Right atrium auricular region (tissue), 2 donors: ENCODE measurements around the gene AKAP13. TPM values are rescaled to one million over a fixed set of nuclear protein-coding genes. Genes with fewer than 3 reads are reported as not detected.

Source experiments
- DNase-seq: peaks from one replicate; pipeline ENCODE4 v3.0.0-alpha.2; 2019; ENCODE audit warnings: low spot score
- H3K27ac ChIP-seq, 2 donors: fragments of 200-600 bp; sonication (generic); 1 replicate in 1 of 2; 2 replicates in 1 of 2; pipeline ENCODE4 v1.5.1; 2016 to 2019
- H3K27me3 ChIP-seq, 2 donors: fragments of 200-600 bp; sonication (generic); one replicate each; pipeline versions ENCODE4 v1.5.1 to v1.6.0; 2017 to 2019
- H3K36me3 ChIP-seq: fragments of 200-600 bp; sonication (generic); one replicate; pipeline ENCODE4 v1.5.1; 2016
- H3K4me1 ChIP-seq, 2 donors: fragments of 200-600 bp; sonication (generic); one replicate each; pipeline versions ENCODE4 v1.5.1 to v1.6.0; 2017 to 2019
- H3K4me3 ChIP-seq, 2 donors: fragments of 200-600 bp; sonication (generic); 1 replicate in 1 of 2; 2 replicates in 1 of 2; pipeline ENCODE4 v1.5.1; 2017 to 2019; ENCODE audit warnings: mild to moderate bottlenecking in 1 of 2, moderate library complexity in 1 of 2
- H3K9me3 ChIP-seq, 2 donors: fragments of 200-600 bp; sonication (generic); one replicate each; pipeline ENCODE4 v1.5.1; 2019
- CTCF ChIP-seq, 2 donors: fragments of 200-600 bp; sonication (generic); IDR thresholded peaks; one replicate each; pipeline ENCODE4 v1.5.1; 2019; ENCODE audit warnings: antibody characterized with exemption in 2 of 2
- total RNA-seq, 2 donors: library from RNA; depleted of rRNA; stranded (reverse); fragments of >200 nt; gene quantifications; one replicate each; pipeline ENCODE4 v1.1.0, GENCODE V29; 2016

AKAP13 gene
- total RNA-seq, 2 donors from 2014 or later = 293 to 339 TPM

DNA sequence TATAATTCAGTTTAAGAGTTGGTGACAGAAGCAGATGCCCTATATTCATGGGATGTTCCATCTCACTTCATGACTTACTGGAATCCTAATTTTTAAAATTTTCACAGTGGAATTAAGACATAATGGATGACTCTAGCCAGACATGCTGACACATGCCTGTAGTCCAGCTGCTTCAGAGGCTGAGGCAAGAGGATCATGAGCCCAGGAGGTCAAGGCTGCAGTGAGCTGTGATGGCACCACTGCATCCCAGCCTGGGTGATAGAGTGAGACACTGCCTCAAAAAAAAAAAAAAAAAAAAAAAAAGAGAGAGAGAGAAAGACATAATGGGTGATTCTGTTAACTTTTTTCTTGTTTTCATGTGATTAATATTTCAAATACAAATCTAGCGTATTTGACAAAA, 290.8 kb downstream of the AKAP13 start:
- no peak for DNase-seq
- Histone ChIP-seq H3K27ac (peak overlapping the region; percentile 30 to 85), H3K27me3 (no peaks in the 10 kb centered on the region), H3K36me3 (peaks cover 65% of the 10 kb centered on the region), H3K4me3 (no peak overlapping the region), H3K9me3 (no peaks in the 10 kb centered on the region), H3K4me1 (peaks cover 0 to 61% of the 10 kb centered on the region in 2 donors)
- TF ChIP-seq CTCF (IDR thresholded peaks at IDR 0.05) = no peak

- no peak for TF ChIP-seq CTCF (IDR thresholded peaks at IDR 0.05)
- Histone ChIP-seq H3K36me3 (peaks cover 73% of the 10 kb centered on the region), H3K27me3 (no peaks in the 10 kb centered on the region), H3K9me3 (no peaks in the 10 kb centered on the region), H3K27ac (peak overlapping the region; percentile 30 to 85), H3K4me3 (no peak overlapping the region), H3K4me1 (peaks cover 0 to 49% of the 10 kb centered on the region in 2 donors)
- no peak for DNase-seq
These were observed 292.1 kb downstream of the AKAP13 start for GRCh38 chr15:85672332-85673084.

- Histone ChIP-seq H3K4me1 (peaks cover 0 to 41% of the 10 kb centered on the region in 2 donors), H3K27ac (peak overlapping the region; percentile 30 to 85), H3K36me3 (peaks cover 81% of the 10 kb centered on the region), H3K9me3 (no peaks in the 10 kb centered on the region), H3K27me3 (no peaks in the 10 kb centered on the region), H3K4me3 (no peak overlapping the region)
- TF ChIP-seq CTCF (IDR thresholded peaks at IDR 0.05) = no peak
- no peak for DNase-seq
These were observed 292.9 kb downstream of the AKAP13 start for GRCh38 chr15:85673326-85673725.

GRCh38 chr15:85676342-85677098, 296.1 kb downstream of the AKAP13 start:
- H3K4me1 ChIP-seq = peaks cover 0 to 31% of the 10 kb centered on the region in 2 donors
- no peaks in the 10 kb centered on the region for H3K9me3 ChIP-seq
- no peak for TF ChIP-seq CTCF (IDR thresholded peaks at IDR 0.05)
- no peak overlapping the region for H3K4me3 ChIP-seq
- no peaks in the 10 kb centered on the region for H3K27me3 ChIP-seq
- H3K27ac ChIP-seq = no peak overlapping the region
- DNase-seq = no peak
- peaks cover 84% of the 10 kb centered on the region for H3K36me3 ChIP-seq

DNA sequence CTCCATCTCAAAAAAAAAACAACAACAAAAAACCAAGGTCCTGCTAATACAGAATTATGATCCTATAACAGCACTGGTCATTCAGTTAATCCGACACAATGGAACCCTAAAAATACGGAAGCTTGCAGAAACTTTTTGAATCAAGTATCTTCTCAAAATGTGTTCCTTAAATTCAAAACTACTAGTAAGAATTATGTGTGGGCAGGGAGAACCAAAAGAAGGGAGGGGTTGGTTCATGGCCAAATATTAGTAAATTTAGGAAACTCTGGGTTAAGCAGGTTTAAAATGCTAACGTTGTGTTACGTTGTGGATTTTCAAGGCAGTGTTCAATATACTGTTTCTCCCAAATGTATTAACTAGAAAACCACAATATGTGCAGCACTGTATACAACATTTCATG, 298.8 kb downstream of the AKAP13 start:
- TF ChIP-seq CTCF (IDR thresholded peaks at IDR 0.05) = no peak
- H3K27me3 ChIP-seq = no peaks in the 10 kb centered on the region
- no peak overlapping the region for H3K4me3 ChIP-seq
- H3K27ac ChIP-seq = no peak overlapping the region
- H3K4me1 ChIP-seq = peaks cover 0 to 15% of the 10 kb centered on the region in 2 donors
- peaks cover 91% of the 10 kb centered on the region for H3K36me3 ChIP-seq
- no peaks in the 10 kb centered on the region for H3K9me3 ChIP-seq
- no peak for DNase-seq
